IMR-90 (cell line): Measurements from ENCODE around the gene ARHGAP5. TPM values are rescaled to one million over a fixed set of nuclear protein-coding genes. Genes with fewer than 3 reads are reported as not detected.

Experiments used
- ATAC-seq: fragments of 200-7000 bp; cut with Tn5 transposase; 2 replicates; pipeline ENCODE4 v1.9.1; 2020; ENCODE audit warnings: low read depth, mild to moderate bottlenecking, moderate library complexity
- BruUV-seq: library from RNA; stranded (reverse); fragments of 400-500 nt; replicated peaks from 2 replicates; lab custom pipeline; 2021; lab: Mats Ljungman, UMichigan
- CTCF ChIA-PET: fragments of 300-600 bp; formaldehyde crosslinking; extraction: SDS; loops from one replicate; lab custom pipeline; 2021; ENCODE audit warnings: antibody characterized with exemption; lab: Yijun Ruan, JAX
- POLR2A ChIA-PET: fragments of 300-600 bp; sonication (Branson Sonifier 250); formaldehyde crosslinking; loops from one replicate; lab custom pipeline; 2022; ENCODE audit warnings: antibody characterized with exemption; ENCODE audit not compliant: unreplicated experiment; lab: Charles Lee
- DNase-seq: peaks from one replicate; pipeline ENCODE4 v3.0.0; 2013
- H2AFZ ChIP-seq: replicated peaks from 2 replicates; pipeline ENCODE3; 2013; ENCODE audit warnings: low read length, mild to moderate bottlenecking; ENCODE audit not compliant: poor library complexity
- H2AK5ac ChIP-seq: 2 replicates; pipeline ENCODE4 v1.6.1; 2013; ENCODE audit warnings: low read depth, low read length, inconsistent platforms
- H2AK9ac ChIP-seq: replicated peaks from 2 replicates; pipeline ENCODE3; 2013; ENCODE audit warnings: mild to moderate bottlenecking, low read depth, low read length, moderate library complexity; ENCODE audit not compliant: poor library complexity
- H2BK120ac ChIP-seq: 2 replicates; pipeline ENCODE4 v1.6.1; 2013; ENCODE audit warnings: low read depth, low read length, inconsistent platforms
- H2BK15ac ChIP-seq: 3 replicates; pipeline ENCODE4 v1.6.1; 2013; ENCODE audit warnings: low read depth, low read length, inconsistent platforms
- H2BK20ac ChIP-seq: 2 replicates; pipeline ENCODE4 v1.6.1; 2013; ENCODE audit warnings: low read depth, mild to moderate bottlenecking, inconsistent platforms, low read length, moderate library complexity
- H2BK5ac ChIP-seq: 2 replicates; pipeline ENCODE4 v1.6.1; 2013; ENCODE audit warnings: mild to moderate bottlenecking, low read depth, low read length, inconsistent platforms; ENCODE audit not compliant: poor library complexity, severe bottlenecking
- H3K14ac ChIP-seq: replicated peaks from 2 replicates; pipeline ENCODE4 v1.6.1; 2013; ENCODE audit warnings: low read depth, low read length, inconsistent platforms
- H3K18ac ChIP-seq: 2 replicates; pipeline ENCODE4 v1.6.1; 2013; ENCODE audit warnings: low read depth, low read length, control low read depth
- H3K23ac ChIP-seq: 2 replicates; pipeline ENCODE4 v1.6.1; 2013; ENCODE audit warnings: low read depth, low read length, inconsistent platforms
- H3K27ac ChIP-seq: 2 replicates; pipeline ENCODE4 v1.5.1; 2013; ENCODE audit warnings: mild to moderate bottlenecking, control low read depth, low read length; ENCODE audit not compliant: insufficient read depth
- H3K27me3 ChIP-seq: 2 replicates; pipeline ENCODE4 v1.6.1; 2013; ENCODE audit warnings: low read length; ENCODE audit not compliant: control insufficient read depth, insufficient read depth
- H3K36me3 ChIP-seq: 2 replicates; pipeline ENCODE4 v1.6.1; 2013; ENCODE audit warnings: low read length, mixed read lengths; ENCODE audit not compliant: control insufficient read depth, insufficient read depth
- H3K4ac ChIP-seq: 2 replicates; pipeline ENCODE4 v1.6.1; 2013; ENCODE audit warnings: low read depth, low read length, inconsistent platforms
- H3K4me1 ChIP-seq: 2 replicates; pipeline ENCODE4 v1.6.1; 2013; ENCODE audit warnings: low read length, mixed read lengths; ENCODE audit not compliant: control insufficient read depth, insufficient read depth
- H3K4me2 ChIP-seq: 2 replicates; pipeline ENCODE4 v1.6.1; 2013; ENCODE audit warnings: low read depth, mild to moderate bottlenecking, control low read depth, low read length, moderate library complexity
- H3K4me3 ChIP-seq: 2 replicates; pipeline ENCODE4 v1.5.1; 2013; ENCODE audit warnings: low read depth, mild to moderate bottlenecking, control low read depth, low read length, moderate library complexity; ENCODE audit not compliant: insufficient read depth
- H3K56ac ChIP-seq: 2 replicates; pipeline ENCODE4 v1.6.1; 2013; ENCODE audit warnings: low read length, inconsistent platforms; ENCODE audit not compliant: insufficient read depth; ENCODE audit errors: extremely low read depth
- H3K79me1 ChIP-seq, 2 experiments: 2 replicates each; pipeline ENCODE4 v1.6.1; 2013; ENCODE audit warnings: low read length in 2 of 2, inconsistent platforms in 1 of 2, low read depth in 1 of 2
- H3K9ac ChIP-seq: 2 replicates; pipeline ENCODE4 v1.6.1; 2013; ENCODE audit warnings: low read depth, low read length, control low read depth
- H3K9me1 ChIP-seq: 2 replicates; pipeline ENCODE4 v1.6.1; 2013; ENCODE audit warnings: low read length, inconsistent platforms; ENCODE audit not compliant: insufficient read depth
- H3K9me3 ChIP-seq: 2 replicates; pipeline ENCODE4 v1.6.1; 2013; ENCODE audit warnings: low read length; ENCODE audit not compliant: control insufficient read depth, insufficient read depth
- H4K20me1 ChIP-seq: 2 replicates; pipeline ENCODE4 v1.6.1; 2013; ENCODE audit warnings: low read length, inconsistent platforms; ENCODE audit not compliant: insufficient read depth
- H4K5ac ChIP-seq: 2 replicates; pipeline ENCODE4 v1.6.1; 2013; ENCODE audit warnings: mild to moderate bottlenecking, low read depth, low read length, control low read depth
- H4K8ac ChIP-seq, 2 experiments: 2 replicates each; pipeline ENCODE4 v1.6.1; 2013; ENCODE audit warnings: low read depth in 2 of 2, low read length in 2 of 2, control low read depth in 1 of 2, inconsistent platforms in 1 of 2
- H4K91ac ChIP-seq: 2 replicates; pipeline ENCODE4 v1.6.1; 2013; ENCODE audit warnings: low read depth, low read length, inconsistent platforms; ENCODE audit not compliant: insufficient read depth
- BHLHE40 ChIP-seq: fragments of 150-350 bp; IDR thresholded peaks from 2 replicates; pipeline ENCODE4 v1.6.1; 2016; ENCODE audit warnings: mild to moderate bottlenecking, low read depth, low read length
- CEBPB ChIP-seq: IDR thresholded peaks from 2 replicates; pipeline ENCODE4 v1.6.1; 2012; ENCODE audit warnings: low read depth, low read length, improper control_type of control experiment
- CHD1 ChIP-seq: IDR thresholded peaks from 2 replicates; pipeline ENCODE4 v1.6.1; 2012; ENCODE audit warnings: low read depth, low read length, improper control_type of control experiment
- FOS ChIP-seq: fragments of 150-350 bp; IDR thresholded peaks from 2 replicates; pipeline ENCODE4 v1.6.1; 2016; ENCODE audit warnings: low read depth, low read length
- MAFK ChIP-seq: IDR thresholded peaks from 2 replicates; pipeline ENCODE4 v1.6.1; 2012; ENCODE audit warnings: low read depth, low read length, improper control_type of control experiment
- MAZ ChIP-seq: IDR thresholded peaks from 2 replicates; pipeline ENCODE4 v1.6.1; 2012; ENCODE audit warnings: low read depth, mild to moderate bottlenecking, low read length, improper control_type of control experiment, moderate library complexity, borderline replicate concordance
- MXI1 ChIP-seq: IDR thresholded peaks from 2 replicates; pipeline ENCODE4 v1.6.1; 2012; ENCODE audit warnings: low read depth, mild to moderate bottlenecking, low read length, moderate library complexity, borderline replicate concordance
- NFE2L2 ChIP-seq: fragments of 150-350 bp; IDR thresholded peaks from 2 replicates; pipeline ENCODE4 v1.6.1; 2016; ENCODE audit warnings: low read depth, mild to moderate bottlenecking, low read length
- POLR2A ChIP-seq: IDR thresholded peaks from 2 replicates; pipeline ENCODE4 v1.6.1; 2012; ENCODE audit warnings: mild to moderate bottlenecking, low read depth, low read length
- RAD21 ChIP-seq: IDR thresholded peaks from 2 replicates; pipeline ENCODE4 v1.6.1; 2012; ENCODE audit warnings: low read length, improper control_type of control experiment
- RCOR1 ChIP-seq: IDR thresholded peaks from 2 replicates; pipeline ENCODE4 v1.6.1; 2012; ENCODE audit warnings: mild to moderate bottlenecking, low read length, improper control_type of control experiment; ENCODE audit not compliant: insufficient replicate concordance
- RFX5 ChIP-seq: IDR thresholded peaks from 2 replicates; pipeline ENCODE4 v1.8.0; 2012; ENCODE audit warnings: low read depth, mild to moderate bottlenecking, low read length, moderate library complexity
- SMC3 ChIP-seq: fragments of 150-350 bp; IDR thresholded peaks from 2 replicates; pipeline ENCODE4 v1.6.1; 2016; ENCODE audit warnings: low read depth, mild to moderate bottlenecking, antibody characterized with exemption, low read length, moderate library complexity
- WGBS, 2 experiments: methylation state at CpG; one replicate each; pipeline versions ENCODE4 v1.1.5 to v1.1.7; 2013; ENCODE audit warnings: missing lambda C conversion rate in 2 of 2; ENCODE audit not compliant: insufficient read length in 1 of 2; ENCODE audit errors: extremely low coverage in 2 of 2; 5-methylcytosine and 5-hydroxymethylcytosine counted together
- dilution Hi-C: fragments of 300-500 bp; cut with HindIII; formaldehyde crosslinking; loops from one replicate; pipeline ENCODE4 v1.14.3; 2018; ENCODE audit warnings: low sequenced_read_pairs; ENCODE audit not compliant: unreplicated experiment
- in situ Hi-C: fragments of 300-500 bp; cut with MboI; formaldehyde crosslinking; loops from 3 replicates; pipeline ENCODE4 v1.14.3; 2019; ENCODE audit warnings: low sequenced_read_pairs, inconsistent platforms, mixed read lengths
- intact Hi-C: fragments of 100-400 bp; cut with micrococcal nuclease; formaldehyde crosslinking; loops from 2 replicates; pipeline ENCODE4 v1.10.0; 2022
- polyA plus RNA-seq, 3 experiments: library from polyadenylated mRNA; depleted of rRNA; stranded (reverse); fragments of >200 nt; gene quantifications; 2 replicates each; pipeline ENCODE4 v1.2.3, GENCODE V29; 2012; ENCODE audit warnings: low replicate concordance in 1 of 3
- total RNA-seq: library from RNA; depleted of rRNA; stranded (reverse); fragments of >200 nt; gene quantifications from 2 replicates; pipeline ENCODE4 v1.2.3, GENCODE V29; 2012
- TF ChIP-seq, protein P1 (sequence below): fragments of 150-350 bp; IDR thresholded peaks from 2 replicates; pipeline ENCODE4 v1.6.1; 2017; ENCODE audit warnings: mild to moderate bottlenecking, antibody characterized with exemption, low read length, low read depth
- TF ChIP-seq, protein P2 (sequence below): conservative IDR thresholded peaks from 2 replicates; pipeline ENCODE4 v1.5.1; 2012; ENCODE audit warnings: mild to moderate bottlenecking, low read depth, low read length, improper control_type of control experiment
- TF ChIP-seq, protein P3 (sequence below): fragments of 150-350 bp; IDR thresholded peaks from 2 replicates; pipeline ENCODE4 v1.6.1; 2016; ENCODE audit warnings: low read depth, mild to moderate bottlenecking, low read length, moderate library complexity, borderline replicate concordance

Gene ARHGAP5
- total and polyA plus RNA-seq, 2 of the 4 experiments (the other 2 are of a cell fraction), result 7.4 to 45.3 TPM

- Histone ChIP-seq H2AK5ac (no peak overlapping the region), H3K9ac (no peak overlapping the region), H2BK15ac (no peak overlapping the region), H3K36me3 (no peaks in the 10 kb centered on the region), H3K79me1 (no peaks in the 10 kb centered on the region), H2AFZ (no peak overlapping the region), H3K18ac (no peak overlapping the region), H3K4me3 (no peak overlapping the region), H4K20me1 (no peaks in the 10 kb centered on the region), H3K4me1 (no peaks in the 10 kb centered on the region), H2BK20ac (no peak overlapping the region), H2AK9ac (no peak overlapping the region), H4K91ac (no peak overlapping the region), H2BK5ac (no peak overlapping the region), H3K9me3 (no peaks in the 10 kb centered on the region), H3K56ac (no peak overlapping the region), H3K23ac (no peak overlapping the region), H3K27ac (no peak overlapping the region), H3K4me2 (no peak overlapping the region), H2BK120ac (no peak overlapping the region), H3K4ac (no peak overlapping the region), H3K9me1 (no peaks in the 10 kb centered on the region), H4K5ac (no peak overlapping the region), H3K27me3 (peaks cover 2% of the 10 kb centered on the region; the same call in 1 of the 2 replicates), H4K8ac (no peak overlapping the region), H3K14ac (no peak overlapping the region)
- TF ChIP-seq CEBPB (no peak), BHLHE40 (no peak), RFX5 (no peak), CHD1 (no peak), MXI1 (no peak), SMC3 (no peak), RAD21 (no peak), RCOR1 (no peak), MAFK (no peak), MAZ (no peak), POLR2A (no peak), FOS (no peak), NFE2L2 (no peak)
- TF ChIP-seq, protein P1, sequence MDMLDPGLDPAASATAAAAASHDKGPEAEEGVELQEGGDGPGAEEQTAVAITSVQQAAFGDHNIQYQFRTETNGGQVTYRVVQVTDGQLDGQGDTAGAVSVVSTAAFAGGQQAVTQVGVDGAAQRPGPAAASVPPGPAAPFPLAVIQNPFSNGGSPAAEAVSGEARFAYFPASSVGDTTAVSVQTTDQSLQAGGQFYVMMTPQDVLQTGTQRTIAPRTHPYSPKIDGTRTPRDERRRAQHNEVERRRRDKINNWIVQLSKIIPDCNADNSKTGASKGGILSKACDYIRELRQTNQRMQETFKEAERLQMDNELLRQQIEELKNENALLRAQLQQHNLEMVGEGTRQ, result no peak
- TF ChIP-seq, protein P2, sequence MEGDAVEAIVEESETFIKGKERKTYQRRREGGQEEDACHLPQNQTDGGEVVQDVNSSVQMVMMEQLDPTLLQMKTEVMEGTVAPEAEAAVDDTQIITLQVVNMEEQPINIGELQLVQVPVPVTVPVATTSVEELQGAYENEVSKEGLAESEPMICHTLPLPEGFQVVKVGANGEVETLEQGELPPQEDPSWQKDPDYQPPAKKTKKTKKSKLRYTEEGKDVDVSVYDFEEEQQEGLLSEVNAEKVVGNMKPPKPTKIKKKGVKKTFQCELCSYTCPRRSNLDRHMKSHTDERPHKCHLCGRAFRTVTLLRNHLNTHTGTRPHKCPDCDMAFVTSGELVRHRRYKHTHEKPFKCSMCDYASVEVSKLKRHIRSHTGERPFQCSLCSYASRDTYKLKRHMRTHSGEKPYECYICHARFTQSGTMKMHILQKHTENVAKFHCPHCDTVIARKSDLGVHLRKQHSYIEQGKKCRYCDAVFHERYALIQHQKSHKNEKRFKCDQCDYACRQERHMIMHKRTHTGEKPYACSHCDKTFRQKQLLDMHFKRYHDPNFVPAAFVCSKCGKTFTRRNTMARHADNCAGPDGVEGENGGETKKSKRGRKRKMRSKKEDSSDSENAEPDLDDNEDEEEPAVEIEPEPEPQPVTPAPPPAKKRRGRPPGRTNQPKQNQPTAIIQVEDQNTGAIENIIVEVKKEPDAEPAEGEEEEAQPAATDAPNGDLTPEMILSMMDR, result no peak
- TF ChIP-seq, protein P3, sequence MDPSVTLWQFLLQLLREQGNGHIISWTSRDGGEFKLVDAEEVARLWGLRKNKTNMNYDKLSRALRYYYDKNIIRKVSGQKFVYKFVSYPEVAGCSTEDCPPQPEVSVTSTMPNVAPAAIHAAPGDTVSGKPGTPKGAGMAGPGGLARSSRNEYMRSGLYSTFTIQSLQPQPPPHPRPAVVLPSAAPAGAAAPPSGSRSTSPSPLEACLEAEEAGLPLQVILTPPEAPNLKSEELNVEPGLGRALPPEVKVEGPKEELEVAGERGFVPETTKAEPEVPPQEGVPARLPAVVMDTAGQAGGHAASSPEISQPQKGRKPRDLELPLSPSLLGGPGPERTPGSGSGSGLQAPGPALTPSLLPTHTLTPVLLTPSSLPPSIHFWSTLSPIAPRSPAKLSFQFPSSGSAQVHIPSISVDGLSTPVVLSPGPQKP, result no peak
- ATAC-seq (no peak), DNase-seq (no peak)
- BruUV-seq, result no TSS peak
- intact Hi-C loops (no loop called here), in situ Hi-C loops (no loop called here), dilution Hi-C loops (no loop called here)
- ChIA-PET POLR2A (no interaction called here), CTCF (no interaction called here)
- no CpG with 5 or more reads among the region's 2 CpGs for WGBS, 2 experiments
These were observed 116.4 kb downstream of the ARHGAP5 start for GRCh38 chr14:32193532-32193931.
